Suppressor macrophage treated with lipopolysaccharide for 4 hours (primary cell): ENCODE measurements around the gene ANKRD62.
A peak's percentile ranks its signal among the peaks of the same experiment; 100 is the strongest.
"Not testable (repeated sequence)": the region's sequence is repeated elsewhere in the genome, so short reads cannot be mapped to it uniquely, and the experiment has no call there.

ENCODE experiments used
- DNase-seq: peaks from one replicate; pipeline ENCODE4 v3.0.0-alpha.2; 2020

The ANKRD62 gene

DNA sequence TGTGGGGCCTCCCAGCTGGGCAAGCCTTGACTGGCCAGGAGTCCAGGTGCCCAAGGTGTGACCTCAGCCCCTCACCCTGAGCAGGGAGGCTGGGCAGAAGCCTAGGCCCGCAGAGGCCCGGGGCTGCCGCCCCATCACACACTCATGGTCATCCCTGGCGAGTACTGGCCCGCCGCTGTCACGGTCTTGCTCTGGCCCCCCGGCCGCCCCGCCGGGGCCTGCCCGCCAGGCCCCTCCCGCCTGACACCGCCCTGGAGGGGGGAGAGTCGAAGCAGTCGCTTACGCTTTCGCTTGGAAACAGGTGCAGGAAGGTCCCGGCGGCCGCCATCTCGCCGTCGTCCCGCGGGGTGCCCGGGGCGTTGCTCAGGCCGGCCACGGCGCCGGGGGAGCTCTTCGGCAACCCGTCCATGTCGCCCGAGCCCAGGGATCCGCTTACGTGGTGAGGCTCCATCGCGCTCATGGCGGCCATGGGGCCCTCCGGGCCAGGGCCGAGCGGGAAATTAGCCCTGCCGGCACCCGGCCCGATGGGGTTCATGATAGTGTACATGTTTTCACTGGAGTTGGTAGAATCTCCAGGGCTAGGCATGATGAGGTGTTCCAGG is 26.6 kb upstream of the ANKRD62 start:
- no peak for DNase-seq

DNA sequence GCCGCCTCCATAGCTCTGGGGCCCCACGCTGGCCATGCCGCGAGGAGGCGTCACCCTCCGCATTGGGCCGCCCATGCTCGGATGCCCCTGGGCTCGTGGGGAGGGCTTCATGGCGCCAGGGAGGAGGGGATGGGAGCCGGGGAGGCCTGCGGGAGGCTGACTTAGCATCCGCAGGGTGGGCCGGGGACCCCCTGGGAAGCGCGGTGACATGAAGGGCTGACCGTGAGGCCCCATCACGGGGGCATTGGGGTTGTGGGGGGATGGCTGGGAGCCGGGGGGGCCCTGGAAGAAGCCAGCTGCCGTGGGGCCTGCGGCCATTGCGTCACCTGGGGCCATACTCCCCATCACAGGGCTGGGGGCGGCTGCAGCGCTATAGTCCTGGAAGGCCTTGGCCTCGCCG is 26.0 kb upstream of the ANKRD62 start:
- DNase-seq = no peak

DNA sequence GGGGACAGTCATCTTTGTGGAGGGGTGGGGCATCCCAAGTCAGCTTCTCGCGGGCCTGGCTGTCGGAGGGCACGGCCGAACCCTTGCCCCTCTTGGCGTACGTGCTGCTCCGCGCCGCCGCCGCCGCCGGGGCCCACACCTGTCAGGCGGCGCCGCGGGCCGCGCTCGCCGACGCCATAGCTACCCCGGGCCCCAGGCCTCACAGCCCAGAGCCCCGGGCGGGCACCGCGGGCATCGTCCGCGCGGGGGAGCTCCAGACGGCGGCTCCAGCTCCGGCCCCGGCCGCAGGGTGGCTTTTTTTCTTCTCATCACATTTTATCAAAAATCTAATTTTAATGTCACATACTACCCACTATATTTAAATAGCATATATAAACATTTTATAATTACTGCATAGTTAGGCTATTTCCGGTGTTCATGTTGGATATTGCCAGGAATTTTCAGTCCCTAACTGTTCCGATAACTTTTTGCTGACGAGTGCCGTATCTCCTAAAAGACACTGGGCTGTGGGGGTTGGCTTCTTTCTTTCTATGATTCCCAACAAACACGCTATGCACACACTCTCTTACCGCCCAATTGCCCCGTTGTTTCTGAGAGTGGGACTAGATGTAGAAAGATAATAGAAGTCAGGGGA is 25.2 kb upstream of the ANKRD62 start:
- not testable (repeated sequence) for DNase-seq

- DNase-seq = no peak
These were observed 24.7 kb upstream of the ANKRD62 start for GRCh38 chr18:12068950-12069320.

- not testable (repeated sequence) for DNase-seq
These were observed 22.6 kb upstream of the ANKRD62 start for GRCh38 chr18:12071066-12071465.

DNA sequence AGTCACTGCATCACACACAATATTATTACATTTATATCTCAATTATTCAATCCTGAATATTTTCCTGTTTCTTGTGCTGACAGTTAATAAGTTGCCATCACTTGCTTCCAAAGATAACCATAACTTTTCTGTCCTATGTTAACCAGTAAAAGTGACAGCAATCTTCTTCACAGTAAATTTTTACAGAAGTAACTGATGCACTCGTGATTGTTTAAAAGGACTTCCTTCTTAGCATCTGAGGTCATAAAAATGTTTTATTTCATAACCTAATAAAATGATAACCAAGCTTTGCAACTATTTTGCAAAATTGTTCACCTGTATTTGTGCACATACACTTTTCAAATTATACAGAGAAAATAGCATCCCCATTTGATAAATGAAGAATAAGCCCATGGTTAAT is 20.6 kb upstream of the ANKRD62 start:
- peak; percentile 14 for DNase-seq

DNA sequence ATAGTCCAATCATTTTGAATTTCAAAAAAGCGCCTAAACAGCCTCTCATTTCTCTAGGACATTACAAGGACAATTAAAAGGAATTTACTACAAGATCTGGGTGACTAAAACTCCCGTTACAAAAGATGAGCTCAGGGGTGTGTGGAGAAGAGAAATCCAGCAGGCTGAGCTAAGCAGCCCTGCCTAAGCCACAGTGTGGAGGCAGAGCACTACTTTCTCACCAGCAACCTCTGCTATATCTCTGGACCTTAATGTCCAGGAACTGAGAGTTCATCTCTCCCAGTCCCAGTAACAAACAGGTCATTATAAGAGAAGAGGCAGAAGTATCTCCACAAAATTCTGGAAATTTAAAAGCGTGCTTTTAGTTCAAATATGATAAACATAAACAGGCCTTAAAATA is 18.9 kb upstream of the ANKRD62 start:
- no peak for DNase-seq

DNA sequence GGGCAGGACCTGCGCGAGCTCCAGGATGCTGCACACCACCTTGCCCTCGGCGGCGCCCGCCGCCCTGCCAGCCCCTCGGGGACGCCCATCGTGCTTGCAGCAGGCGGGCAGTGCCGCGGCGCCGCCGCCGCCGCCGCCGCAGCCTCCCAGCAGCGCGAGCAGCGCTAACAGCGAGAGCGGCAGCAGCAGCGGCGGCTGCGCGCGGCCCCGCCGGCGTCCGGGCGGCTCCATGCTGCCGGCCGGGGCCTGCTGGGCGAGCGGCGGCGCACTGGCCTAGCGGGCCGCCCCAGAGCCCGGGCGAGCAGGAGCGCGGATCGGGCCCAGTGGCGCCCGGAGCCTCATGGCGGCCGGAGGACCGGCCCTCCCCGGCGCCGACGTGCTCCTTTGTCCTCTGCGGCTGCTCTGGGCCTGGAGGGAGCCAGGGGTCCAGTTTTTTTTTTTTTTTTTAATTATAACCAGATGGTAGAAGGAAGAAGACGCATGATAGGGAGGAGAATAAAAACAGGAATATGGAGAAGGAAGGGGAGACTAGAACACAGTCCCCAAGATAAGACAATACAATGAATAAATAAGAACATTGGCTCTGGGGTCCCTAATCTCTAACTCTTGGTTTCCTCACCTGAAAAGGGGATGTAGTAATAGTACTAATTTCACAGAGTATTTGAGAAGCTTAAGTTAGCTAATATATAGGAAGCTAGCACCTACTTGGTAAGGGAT is 17.1 kb upstream of the ANKRD62 start:
- DNase-seq = peak; percentile 24

DNA sequence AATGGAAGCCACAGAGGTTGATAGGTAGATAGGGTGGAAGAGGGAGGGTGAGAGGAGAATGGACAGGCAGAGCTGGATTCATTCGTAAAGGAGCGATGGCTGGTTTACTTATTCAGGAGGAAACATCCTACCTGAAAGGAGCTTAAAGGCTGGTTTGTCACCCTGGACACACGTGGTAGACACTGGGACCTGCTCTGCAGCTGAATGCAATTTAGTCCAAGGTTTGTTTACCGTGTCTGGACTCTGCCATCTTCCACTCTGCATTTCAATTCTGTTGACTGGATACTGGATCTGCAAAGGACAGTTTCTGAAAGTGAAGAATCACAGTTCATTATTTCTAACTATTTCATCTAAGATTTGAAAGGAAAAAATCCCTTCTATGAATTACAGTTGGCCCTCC is 15.6 kb upstream of the ANKRD62 start:
- not testable (repeated sequence) for DNase-seq

DNA sequence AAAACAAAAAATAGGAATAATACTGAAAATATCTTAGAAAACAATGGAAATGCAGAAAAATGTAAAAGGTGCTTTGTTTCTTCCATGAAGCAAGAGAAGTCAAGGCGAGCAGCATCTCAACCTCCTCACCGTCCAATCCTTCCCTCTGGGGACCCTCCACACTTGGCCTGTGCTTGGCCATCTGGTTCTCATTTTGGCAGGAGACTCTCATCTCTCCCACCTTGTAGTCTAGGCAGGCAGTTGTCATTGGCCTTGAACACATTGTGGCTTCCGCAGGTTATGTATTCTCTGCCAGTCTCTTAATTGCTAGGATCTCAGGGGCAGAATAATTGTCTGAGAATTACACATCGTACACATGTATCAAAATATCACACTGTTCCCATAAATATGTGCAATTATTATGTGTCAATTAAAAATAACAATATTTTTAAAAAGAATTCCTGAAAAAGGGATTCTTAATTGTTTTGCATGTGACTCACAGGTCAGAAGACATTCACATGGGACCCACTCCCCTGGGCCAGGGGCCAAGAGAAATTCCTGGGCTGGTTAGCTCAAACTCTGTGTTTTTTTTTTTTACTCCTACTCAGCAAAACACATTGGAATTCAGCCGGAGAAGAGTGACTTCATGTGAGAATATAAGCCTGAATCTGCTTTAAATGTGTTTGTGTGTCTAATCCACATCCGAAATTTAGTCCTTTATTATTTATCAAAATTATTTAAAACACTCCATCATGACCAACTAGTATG is 14.0 kb upstream of the ANKRD62 start:
- no peak for DNase-seq

GRCh38 chr18:12085136-12085535 is 8.5 kb upstream of the ANKRD62 start:
- no peak for DNase-seq

DNA sequence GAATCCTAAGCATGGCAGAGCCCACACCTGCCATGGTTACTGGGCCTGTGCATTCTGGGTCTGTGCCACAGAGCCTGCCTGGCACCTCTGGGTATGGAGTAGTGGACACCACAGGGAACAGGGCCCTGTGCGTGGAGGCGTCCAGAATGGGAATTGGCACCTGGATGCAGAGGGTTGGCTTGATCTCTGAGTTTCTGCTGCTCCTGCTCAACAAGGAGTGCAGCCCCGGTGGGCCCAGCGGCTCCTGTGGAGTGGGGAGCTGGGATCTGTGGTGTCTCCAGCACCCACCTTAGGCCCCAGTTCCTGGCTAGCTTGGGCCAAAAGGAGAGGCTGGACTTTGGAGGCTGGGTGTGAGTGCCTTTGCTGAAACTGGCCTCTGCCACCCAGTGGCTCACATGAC is 7.9 kb upstream of the ANKRD62 start:
- no peak for DNase-seq

GRCh38 chr18:12086249-12086648 is 7.4 kb upstream of the ANKRD62 start:
- DNase-seq = no peak

GRCh38 chr18:12086677-12087470 is 6.8 kb upstream of the ANKRD62 start:
- no peak for DNase-seq

DNA sequence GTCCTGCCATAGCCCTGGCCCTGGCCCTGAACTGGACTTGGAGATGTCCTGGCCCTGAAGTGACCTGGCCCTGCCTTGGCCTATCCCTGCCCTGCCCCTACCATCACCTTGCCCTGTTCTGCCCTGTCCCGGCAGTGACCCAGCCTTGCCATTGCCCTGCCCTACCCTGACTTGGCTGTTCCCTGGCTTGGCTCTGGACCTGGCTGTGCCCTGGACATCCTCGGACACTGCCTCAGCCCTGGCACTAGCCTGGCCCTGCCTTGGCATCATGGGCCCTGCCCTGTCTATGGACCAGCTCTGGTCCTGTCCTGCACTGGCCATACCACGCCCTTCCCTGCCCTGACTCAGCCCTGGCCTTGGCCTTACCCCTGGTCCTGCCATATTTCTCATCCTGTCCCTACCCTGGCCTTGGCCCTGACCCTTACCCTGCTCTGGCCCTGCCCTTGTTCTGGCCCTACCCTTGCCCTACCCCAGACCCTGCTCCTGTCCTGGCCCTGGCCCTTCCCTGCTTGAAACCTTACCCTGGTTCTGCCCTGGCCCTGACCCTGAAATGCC is 6.1 kb upstream of the ANKRD62 start:
- no peak for DNase-seq

DNA sequence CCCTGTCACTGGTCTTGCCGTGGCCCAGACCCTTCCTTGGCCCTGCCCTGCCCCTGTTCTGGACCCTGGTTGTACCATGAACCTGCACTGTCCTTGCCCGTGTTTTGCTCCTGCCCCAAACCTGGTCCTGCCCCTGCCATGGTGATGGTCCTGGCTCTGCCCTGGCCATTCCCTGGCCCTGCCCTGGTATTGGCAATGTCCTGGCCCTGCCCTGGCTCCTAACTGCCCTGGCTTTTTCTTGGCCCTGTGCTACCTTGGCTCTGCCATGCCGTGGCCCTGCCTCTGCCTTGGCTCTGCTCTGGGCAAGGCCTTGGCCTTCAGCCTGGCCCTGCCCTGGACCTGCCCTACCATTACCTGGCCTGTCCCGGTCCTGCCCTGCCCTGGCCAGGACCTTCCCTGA is 5.5 kb upstream of the ANKRD62 start:
- DNase-seq = no peak

GRCh38 chr18:12088731-12089375 is 4.8 kb upstream of the ANKRD62 start:
- DNase-seq = no peak

DNA sequence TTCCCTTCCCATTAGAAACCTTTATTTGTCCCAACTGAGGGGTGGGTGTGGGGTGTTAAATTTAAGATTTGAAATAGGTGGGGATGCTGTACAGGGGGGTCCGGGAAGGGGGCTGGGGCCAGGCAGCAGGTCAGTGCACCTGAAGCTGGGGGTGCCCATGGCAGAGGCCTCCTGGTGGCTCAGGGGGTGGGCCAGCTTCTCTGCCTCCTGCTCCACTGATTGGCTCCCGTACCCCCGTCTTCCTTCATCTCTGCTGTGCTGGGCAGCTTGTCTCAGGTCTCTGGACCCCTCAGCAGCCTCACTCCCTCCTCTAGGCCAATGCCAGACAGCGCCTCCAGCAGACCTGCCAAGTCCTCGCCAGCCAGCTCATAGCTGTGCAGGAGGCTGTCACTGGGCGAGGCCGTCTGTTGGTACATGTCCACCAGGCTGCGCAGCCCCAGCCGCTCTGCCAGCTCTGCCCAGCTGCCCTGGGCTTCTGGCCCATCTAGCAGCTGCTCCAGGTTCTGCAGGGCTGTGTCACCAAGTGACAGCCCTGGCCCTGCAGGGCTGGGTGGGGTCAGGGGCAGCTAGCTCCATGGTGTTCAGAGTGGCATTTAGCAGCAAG is 2.0 kb upstream of the ANKRD62 start:
- no peak for DNase-seq

DNA sequence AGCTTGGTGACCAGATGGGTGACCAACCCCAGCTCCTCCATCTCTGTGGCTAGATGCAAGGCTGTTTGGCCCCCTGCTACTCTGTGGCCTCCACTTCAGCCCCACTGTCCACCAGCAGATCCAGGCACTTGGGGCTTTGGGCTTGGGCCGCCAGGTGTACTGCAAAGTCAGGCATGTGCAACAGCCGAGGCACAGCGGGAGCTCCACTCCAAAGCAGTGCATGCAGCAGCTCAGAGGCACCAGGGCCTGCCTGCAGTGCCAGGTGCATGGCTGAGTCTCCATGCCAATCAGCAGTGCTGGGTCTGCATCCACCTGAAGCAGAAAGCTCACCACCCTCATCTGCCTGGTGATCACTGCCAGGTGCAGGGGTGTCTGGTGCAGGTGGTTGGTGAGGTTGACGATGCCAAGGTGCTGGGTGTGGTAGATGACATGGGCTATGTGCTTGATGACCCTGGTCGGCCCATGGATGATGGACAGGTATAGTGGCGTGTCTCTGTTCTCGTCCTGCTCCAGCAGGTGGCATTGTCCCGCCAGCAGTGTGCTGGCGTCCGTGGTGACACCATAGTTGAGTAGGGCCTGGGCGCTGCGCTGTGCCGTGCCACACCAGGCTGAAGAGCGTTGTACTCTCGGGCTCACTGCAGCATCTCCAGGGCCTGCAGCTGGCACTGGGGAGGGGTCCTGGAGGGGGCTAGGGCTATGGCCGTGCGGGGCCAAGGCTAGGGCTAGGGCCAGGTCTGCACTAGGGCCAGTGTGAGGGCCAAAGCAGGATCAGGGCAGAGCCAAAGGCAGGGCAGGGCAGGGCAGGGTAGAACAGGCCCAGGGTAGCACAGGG is 1.0 kb upstream of the ANKRD62 start:
- no peak for DNase-seq

DNA sequence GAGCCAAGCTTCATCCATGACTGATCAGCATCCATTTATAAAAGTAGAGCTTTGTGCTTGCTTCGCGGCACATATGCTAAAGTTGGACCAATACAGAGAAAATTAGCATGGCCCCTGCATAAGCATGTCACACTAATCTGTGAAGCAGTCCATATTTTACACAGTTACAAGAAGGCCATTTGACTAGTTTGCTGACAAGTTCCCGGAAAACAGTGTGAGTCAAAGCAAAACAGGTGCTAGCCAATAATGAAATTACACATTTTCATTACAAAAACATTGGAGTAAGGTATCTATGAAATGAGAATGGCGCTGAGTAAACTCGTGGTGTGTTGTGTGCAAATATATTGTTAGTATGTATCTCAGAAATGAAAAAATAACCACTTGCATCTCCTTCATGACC is 4.7 kb downstream of the ANKRD62 start:
- no peak for DNase-seq

DNA sequence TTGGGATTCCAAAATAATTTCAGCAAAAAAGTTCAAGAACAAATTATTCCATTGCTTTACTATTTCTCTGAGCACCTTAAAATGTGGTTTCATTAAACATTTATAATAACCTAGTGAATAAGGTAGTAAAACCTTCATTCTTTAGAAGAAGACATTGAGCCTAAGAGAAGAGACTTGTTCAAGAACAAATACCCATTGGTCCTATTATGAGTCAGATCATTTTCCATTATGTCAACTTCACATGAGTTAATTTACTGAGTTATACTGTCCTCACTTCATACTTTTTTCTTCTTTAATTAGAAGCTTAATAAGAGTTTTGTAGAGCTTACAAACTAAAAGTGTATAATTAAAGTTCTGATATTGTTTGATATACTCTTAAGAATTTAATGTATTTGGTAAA is 5.5 kb downstream of the ANKRD62 start:
- DNase-seq = no peak
